ENCODE results near the gene MRPL27.
A peak's percentile ranks its signal among the peaks of the same experiment; 100 is the strongest.

MRPL27 gene

GRCh38 chr17:50362661-50363060, 10.3 kb downstream of the MRPL27 start:
- no peak for DNase-seq (ENCODE audit: low read depth, low spot score)
- H3K27ac ChIP-seq: no peak overlapping the region

- DNase-seq (ENCODE audit: low read depth, low spot score): peak; percentile 18
Observed at GRCh38 chr17:50361561-50362480, 11.2 kb downstream of the MRPL27 start.

GRCh38 chr17:50360486-50361115, 12.4 kb downstream of the MRPL27 start:
- no peak overlapping the region for H3K27ac ChIP-seq
- DNase-seq (ENCODE audit: low read depth, low spot score): no peak

More at GRCh38 chr17:50361561-50362480, 11.2 kb downstream of the MRPL27 start:
- no peak overlapping the region for H3K27ac ChIP-seq

GRCh38 chr17:50359998-50360461, 13.0 kb downstream of the MRPL27 start:
- DNase-seq (ENCODE audit: low read depth, low spot score): no peak
- H3K27ac ChIP-seq: no peak overlapping the region

- no peak for DNase-seq (ENCODE audit: low read depth, low spot score)
- no peak overlapping the region for H3K27ac ChIP-seq
Observed at GRCh38 chr17:50359005-50359699, 13.8 kb downstream of the MRPL27 start.

- no peak for DNase-seq (ENCODE audit: low read depth, low spot score)
- no peak overlapping the region for H3K27ac ChIP-seq
Observed at GRCh38 chr17:50358177-50358576, 14.8 kb downstream of the MRPL27 start.

GRCh38 chr17:50356892-50357510, 16.0 kb downstream of the MRPL27 start:
- no peak for DNase-seq (ENCODE audit: low read depth, low spot score)
- H3K27ac ChIP-seq: no peak overlapping the region

GRCh38 chr17:50356418-50356817, 16.6 kb downstream of the MRPL27 start:
- DNase-seq (ENCODE audit: low read depth, low spot score): no peak
- no peak overlapping the region for H3K27ac ChIP-seq

GRCh38 chr17:50355701-50356341, 17.2 kb downstream of the MRPL27 start:
- no peak for DNase-seq (ENCODE audit: low read depth, low spot score)
- H3K27ac ChIP-seq: no peak overlapping the region

- DNase-seq (ENCODE audit: low read depth, low spot score): no peak
Observed at GRCh38 chr17:50355336-50355700, 17.7 kb downstream of the MRPL27 start.

GRCh38 chr17:50354776-50355175, 18.2 kb downstream of the MRPL27 start:
- DNase-seq (ENCODE audit: low read depth, low spot score): no peak
- no peak overlapping the region for H3K27ac ChIP-seq

More at GRCh38 chr17:50355336-50355700, 17.7 kb downstream of the MRPL27 start:
- H3K27ac ChIP-seq: no peak overlapping the region

GRCh38 chr17:50354198-50354597, 18.8 kb downstream of the MRPL27 start:
- DNase-seq (ENCODE audit: low read depth, low spot score): no peak
- no peak overlapping the region for H3K27ac ChIP-seq

GRCh38 chr17:50353600-50354195, 19.3 kb downstream of the MRPL27 start:
- DNase-seq (ENCODE audit: low read depth, low spot score): no peak
- no peak overlapping the region for H3K27ac ChIP-seq

GRCh38 chr17:50352693-50353599, 20.0 kb downstream of the MRPL27 start:
- DNase-seq (ENCODE audit: low read depth, low spot score): no peak
- no peak overlapping the region for H3K27ac ChIP-seq

- DNase-seq (ENCODE audit: low read depth, low spot score): no peak
Observed at GRCh38 chr17:50352072-50352692, 20.8 kb downstream of the MRPL27 start.

GRCh38 chr17:50350733-50351132, 22.3 kb downstream of the MRPL27 start:
- H3K27ac ChIP-seq: no peak overlapping the region
- no peak for DNase-seq (ENCODE audit: low read depth, low spot score)

More at GRCh38 chr17:50352072-50352692, 20.8 kb downstream of the MRPL27 start:
- no peak overlapping the region for H3K27ac ChIP-seq

- H3K27ac ChIP-seq: no peak overlapping the region
Observed at GRCh38 chr17:50349243-50349600, 23.8 kb downstream of the MRPL27 start.

More at GRCh38 chr17:50349243-50349600, 23.8 kb downstream of the MRPL27 start:
- no peak for DNase-seq (ENCODE audit: low read depth, low spot score)
